Kidney capillary endothelial cell (primary cell): ENCODE data around the gene HK1.
A peak's percentile ranks its signal among the peaks of the same experiment; 100 is the strongest.
"Not testable (repeated sequence)": the region's sequence is repeated elsewhere in the genome, so short reads cannot be mapped to it uniquely, and the experiment has no call there.

Experiments
- DNase-seq: peaks from one replicate; pipeline ENCODE4 v3.0.0-alpha.2; 2018; ENCODE audit warnings: low spot score

Gene HK1

DNA sequence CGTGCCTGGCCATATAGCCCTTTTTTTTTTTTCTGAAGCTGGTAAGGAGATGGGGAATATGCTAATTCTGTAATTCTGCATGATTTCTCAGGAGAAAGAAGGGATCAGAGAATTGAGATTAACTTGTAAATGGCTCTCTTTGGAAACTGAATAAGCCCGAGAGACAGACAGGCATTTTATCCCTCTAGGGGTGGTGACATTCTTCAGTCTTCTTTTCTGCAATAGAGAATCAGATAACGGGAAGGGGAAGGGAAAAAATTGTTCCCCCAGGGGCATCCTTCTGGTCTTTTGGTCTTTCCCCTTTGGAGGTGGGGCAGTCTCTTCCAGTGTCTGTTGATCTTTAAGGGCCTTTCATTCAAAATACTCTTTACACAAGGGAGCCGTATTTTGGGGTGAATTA is 34.2 kb downstream of the HK1 start:
- DNase-seq, result no peak

- DNase-seq, result no peak
Measured at GRCh38 chr10:69315100-69315542, 36.8 kb downstream of the HK1 start.

DNA sequence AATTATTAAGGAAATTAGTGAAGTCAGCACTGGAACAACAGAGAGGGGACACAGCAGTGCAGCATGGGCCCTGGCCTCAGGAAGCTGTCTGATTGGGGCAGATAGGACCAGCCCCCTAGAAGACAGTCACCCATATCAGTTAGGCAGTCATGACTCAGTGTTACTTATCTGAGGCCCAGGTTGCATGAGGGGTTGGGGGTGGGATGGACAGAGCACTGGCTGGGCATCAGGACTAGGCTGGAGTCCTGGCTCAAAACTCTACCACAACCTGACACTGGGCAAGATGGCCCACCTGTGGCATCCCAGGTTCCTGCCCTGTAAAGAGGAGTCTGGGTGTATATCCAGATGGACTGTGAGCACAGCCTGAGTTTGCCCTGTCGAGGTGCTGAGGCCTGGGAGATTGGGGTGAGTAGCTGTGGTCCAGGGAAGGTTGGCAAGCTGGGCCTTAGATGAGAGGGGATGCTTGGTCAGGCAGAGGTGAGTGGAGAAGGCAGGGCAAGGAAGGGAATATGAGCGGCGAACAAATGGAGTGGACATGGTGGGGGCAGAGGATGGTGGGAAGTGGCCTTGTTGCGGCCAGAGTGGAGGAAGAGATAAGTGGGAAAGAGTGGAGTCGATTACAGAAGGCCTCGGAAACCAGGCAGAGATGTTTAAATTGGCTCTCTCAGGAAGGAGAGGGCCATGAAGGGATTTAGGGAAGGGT is 37.5 kb downstream of the HK1 start:
- no peak for DNase-seq

DNA sequence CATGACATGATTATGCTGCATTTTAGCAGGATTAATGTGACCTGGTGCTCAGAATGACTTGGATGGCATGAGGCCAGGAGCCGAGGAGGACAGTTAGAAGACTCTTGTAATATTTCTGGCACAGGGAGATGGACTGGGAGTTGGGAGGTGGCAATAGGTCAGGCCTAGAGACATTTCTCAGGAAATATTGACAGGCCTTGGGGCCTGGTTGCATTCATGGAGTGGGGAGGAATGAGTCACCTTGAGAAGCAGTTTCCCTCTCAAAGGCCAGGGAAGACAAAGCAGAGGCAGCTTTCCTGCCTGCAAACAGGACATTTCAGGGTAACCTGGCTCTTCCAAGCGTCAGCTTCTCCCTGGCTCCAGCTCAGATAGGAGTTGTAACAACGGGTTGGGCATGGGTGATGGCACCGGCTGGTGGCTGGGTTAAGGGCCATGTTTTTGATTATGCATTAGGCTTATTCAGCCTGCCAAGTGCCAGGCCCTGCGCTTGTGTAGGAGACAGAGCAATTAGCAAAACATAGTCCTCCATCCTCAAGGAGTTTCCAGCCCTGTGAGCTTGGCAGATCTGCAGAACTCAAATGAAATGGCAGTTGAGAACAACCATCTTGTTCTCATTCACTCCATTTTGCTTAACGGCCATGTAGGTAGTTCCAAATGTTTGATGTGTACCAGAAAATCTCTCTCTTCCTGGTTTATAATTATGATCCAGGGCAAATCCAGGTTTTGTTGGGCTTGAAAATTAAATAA is 38.2 kb downstream of the HK1 start:
- DNase-seq, result peak; percentile 76

- DNase-seq, result no peak
Measured at GRCh38 chr10:69317175-69317604, 38.9 kb downstream of the HK1 start.

- no peak for DNase-seq
Measured at GRCh38 chr10:69317626-69318105, 39.4 kb downstream of the HK1 start.

DNA sequence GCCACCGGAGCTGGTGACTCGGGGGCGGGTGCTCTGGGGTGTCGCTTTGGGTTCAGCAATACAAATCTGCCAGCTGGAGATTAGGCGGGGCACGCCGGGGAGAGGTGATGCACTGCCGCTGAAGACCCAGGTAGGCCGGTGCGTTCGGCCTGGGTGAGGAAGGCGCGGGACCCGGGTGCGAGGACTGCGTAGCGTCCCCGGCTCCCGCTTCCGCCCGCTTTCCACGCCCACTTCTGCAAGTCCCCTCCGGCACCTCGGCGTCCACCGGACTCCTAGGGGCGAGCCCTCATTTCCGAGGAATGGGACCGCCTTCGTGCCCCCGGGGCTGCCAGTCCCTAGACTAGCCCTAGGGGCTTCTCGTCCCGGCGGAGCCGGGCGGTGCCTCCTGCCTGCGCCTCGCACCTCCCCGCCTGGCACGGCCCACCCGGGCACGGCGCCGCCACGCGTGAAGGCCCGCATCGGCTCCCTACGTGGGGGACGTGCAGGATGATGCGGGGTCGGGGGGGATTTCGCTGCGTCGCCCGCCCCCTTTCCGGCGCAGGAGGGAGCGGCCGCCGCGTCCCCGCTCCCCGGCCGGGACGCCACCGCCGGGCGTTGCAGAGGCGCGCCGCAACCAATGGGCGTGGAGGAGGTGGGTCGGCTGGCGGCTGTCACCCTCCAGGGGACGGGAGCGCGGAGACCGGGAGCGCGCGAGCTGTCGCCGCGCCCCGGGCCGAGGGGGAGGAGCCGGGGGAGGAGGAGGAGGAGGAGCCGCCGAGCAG is 40.0 kb downstream of the HK1 start:
- DNase-seq, result peak; percentile 81

GRCh38 chr10:69318867-69319727 is 40.8 kb downstream of the HK1 start:
- peak; percentile 82 for DNase-seq

- DNase-seq, result no peak
Measured at GRCh38 chr10:69319841-69320316, 41.6 kb downstream of the HK1 start.

GRCh38 chr10:69320521-69320920 is 42.2 kb downstream of the HK1 start:
- no peak for DNase-seq

- DNase-seq, result no peak
Measured at GRCh38 chr10:69321039-69321715, 42.9 kb downstream of the HK1 start.

DNA sequence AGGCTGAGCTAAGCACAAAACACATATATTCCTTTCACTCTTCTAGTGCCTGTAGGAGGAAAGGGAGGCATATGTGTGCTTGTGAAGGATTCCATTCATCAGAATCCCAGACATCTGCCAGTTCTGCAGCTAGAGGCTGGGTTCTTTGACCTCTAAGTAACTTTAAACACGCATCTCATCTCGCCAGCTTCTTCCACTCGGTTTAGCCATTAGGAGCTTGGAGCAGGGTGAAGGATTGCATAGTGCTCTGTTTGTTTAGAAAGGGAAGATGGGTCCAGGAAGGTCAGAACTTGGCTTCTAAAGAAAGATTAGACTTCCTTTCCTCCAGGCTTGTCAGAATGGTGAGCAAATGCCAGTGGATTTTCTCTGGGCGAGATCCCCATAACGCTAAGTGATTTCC is 43.6 kb downstream of the HK1 start:
- DNase-seq, result no peak

- DNase-seq, result not testable (repeated sequence)
Measured at GRCh38 chr10:69322346-69322745, 44.0 kb downstream of the HK1 start.

- no peak for DNase-seq
Measured at GRCh38 chr10:69323622-69324021, 45.3 kb downstream of the HK1 start.

DNA sequence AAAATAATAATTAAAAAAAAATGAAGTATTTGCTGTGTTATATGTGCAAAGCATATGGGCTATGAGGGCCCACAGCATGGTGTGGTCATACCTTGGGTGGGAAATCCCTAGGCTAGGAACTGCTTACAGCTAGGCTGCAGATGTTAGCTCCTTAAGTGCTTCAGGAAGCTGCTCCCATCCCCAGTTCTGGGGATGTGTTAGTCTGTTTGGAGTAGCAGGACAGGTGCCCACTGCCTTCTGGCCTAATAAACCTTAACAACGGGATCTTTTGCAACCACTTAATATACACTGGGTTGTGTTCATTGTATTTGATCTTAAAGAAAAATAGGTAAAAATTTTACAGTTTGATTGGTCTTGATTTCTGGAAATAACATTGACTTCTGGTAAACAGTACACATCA is 46.3 kb downstream of the HK1 start:
- no peak for DNase-seq

- DNase-seq, result not testable (repeated sequence)
Measured at GRCh38 chr10:69325637-69326523, 47.6 kb downstream of the HK1 start.

GRCh38 chr10:69326692-69327091 is 48.4 kb downstream of the HK1 start:
- DNase-seq, result no peak

DNA sequence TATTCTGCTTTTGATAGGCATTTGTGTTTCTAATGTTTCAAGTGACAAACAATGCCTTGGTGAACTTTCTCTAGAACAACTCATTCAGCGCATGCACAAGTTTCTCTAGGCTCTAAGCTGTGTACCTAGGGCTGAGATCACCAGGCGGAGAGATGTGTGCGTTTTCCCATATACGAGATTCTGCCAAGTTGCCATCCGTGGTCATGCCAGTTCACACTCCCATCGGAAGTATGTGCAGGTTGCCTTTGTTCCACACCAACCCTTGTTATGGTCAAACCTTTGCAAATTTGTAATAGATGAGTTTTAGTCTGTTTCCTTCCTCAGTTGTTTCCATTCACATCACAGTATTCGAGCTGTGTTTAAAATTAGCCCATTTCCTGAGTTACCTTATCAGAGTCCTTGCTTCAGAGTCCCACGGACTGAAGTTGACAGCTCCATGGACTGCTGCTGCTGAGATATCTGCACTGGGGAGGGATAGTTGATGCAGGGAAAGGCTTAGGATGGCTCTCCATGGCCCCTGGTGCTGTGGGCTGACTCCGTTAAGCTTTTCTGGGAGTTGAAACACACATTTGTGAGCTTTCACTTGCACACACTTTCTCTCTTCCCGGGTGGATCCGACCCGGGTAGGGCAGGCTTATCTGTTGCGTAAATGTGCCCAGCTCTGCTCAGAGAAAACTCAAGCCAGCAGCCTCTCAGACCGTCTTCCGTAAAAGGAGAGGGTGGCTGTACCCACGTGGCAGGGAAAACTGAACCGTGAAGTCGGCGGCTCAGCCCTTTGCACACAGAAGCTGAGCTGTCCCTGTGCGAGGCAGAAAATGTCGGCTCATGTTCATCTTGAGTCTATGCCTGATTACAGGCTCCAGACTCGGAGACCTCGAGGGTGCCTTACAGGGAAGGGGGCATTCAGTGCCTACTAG is 49.4 kb downstream of the HK1 start:
- peak; percentile 76 for DNase-seq

DNA sequence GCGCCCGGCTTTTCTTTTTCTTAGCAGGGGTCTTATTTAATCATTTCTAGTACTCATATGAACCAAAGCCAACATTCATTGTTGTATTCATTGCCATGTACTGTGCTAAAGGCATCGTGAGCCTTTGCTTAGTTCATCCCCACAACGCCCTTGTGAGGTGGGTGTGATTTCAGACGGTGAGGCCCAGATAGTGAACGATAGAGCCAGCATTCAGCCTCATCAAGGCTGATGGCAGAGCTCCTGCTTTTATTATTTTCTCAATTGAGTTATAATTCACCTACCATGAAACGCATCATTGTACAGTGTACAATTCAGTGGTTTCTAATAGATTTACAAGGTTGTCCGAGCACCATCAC is 50.1 kb downstream of the HK1 start:
- no peak for DNase-seq
